Neuronal stem cell (in vitro differentiated cells): ENCODE measurements around the gene HERC6.
"Not testable (repeated sequence)": the region's sequence is repeated elsewhere in the genome, so short reads cannot be mapped to it uniquely, and the experiment has no call there.

Experiments
- DNase-seq: peaks from one replicate; pipeline ENCODE4 v3.0.0-alpha.2; 2013; ENCODE audit warnings: low spot score
- H2AFZ ChIP-seq: one replicate; pipeline ENCODE4 v1.6.1; 2013; ENCODE audit warnings: mild to moderate bottlenecking, low read length, inconsistent platforms
- H2AK5ac ChIP-seq: 2 replicates; pipeline ENCODE4 v1.6.1; 2013; ENCODE audit warnings: low read depth, mild to moderate bottlenecking, inconsistent platforms, low read length, moderate library complexity, mixed read lengths
- H2BK120ac ChIP-seq: 2 replicates; pipeline ENCODE4 v1.6.1; 2013; ENCODE audit warnings: low read depth, mild to moderate bottlenecking, inconsistent platforms, low read length, moderate library complexity, mixed read lengths
- H2BK12ac ChIP-seq: one replicate; pipeline ENCODE4 v1.6.1; 2013; ENCODE audit warnings: low read length, inconsistent platforms
- H2BK15ac ChIP-seq: 2 replicates; pipeline ENCODE4 v1.6.1; 2013; ENCODE audit warnings: mild to moderate bottlenecking, low read length, inconsistent platforms, mixed read lengths
- H2BK5ac ChIP-seq: one replicate; pipeline ENCODE4 v1.6.1; 2013; ENCODE audit warnings: inconsistent platforms, mild to moderate bottlenecking, low read length, moderate library complexity
- H3K14ac ChIP-seq: one replicate; pipeline ENCODE4 v1.6.1; 2013; ENCODE audit warnings: low read length, inconsistent platforms
- H3K18ac ChIP-seq: 2 replicates; pipeline ENCODE4 v1.6.1; 2013; ENCODE audit warnings: low read length, inconsistent platforms
- H3K23ac ChIP-seq: 2 replicates; pipeline ENCODE4 v1.6.1; 2013; ENCODE audit warnings: low read depth, mild to moderate bottlenecking, mixed read lengths, low read length, inconsistent platforms; ENCODE audit not compliant: poor library complexity
- H3K27ac ChIP-seq: replicated peaks from 3 replicates; pipeline ENCODE4 v1.5.1; 2013; ENCODE audit warnings: low read length, inconsistent platforms
- H3K27me3 ChIP-seq, 3 experiments: 2 replicates each; pipeline ENCODE4 v1.6.1; 2013; ENCODE audit warnings: low read length in 3 of 3, mild to moderate bottlenecking in 2 of 3, inconsistent platforms in 1 of 3, low read depth in 1 of 3, mixed read lengths in 1 of 3, moderate library complexity in 1 of 3; ENCODE audit not compliant: control insufficient read depth in 3 of 3, insufficient read depth in 3 of 3
- H3K36me3 ChIP-seq, 2 donors: replicated peaks in 1 of 2; 2 replicates each; pipeline ENCODE4 v1.6.1; 2013; ENCODE audit warnings: low read length in 2 of 2; ENCODE audit not compliant: control insufficient read depth in 2 of 2, insufficient read depth in 2 of 2
- H3K4ac ChIP-seq: 2 replicates; pipeline ENCODE4 v1.6.1; 2013; ENCODE audit warnings: inconsistent platforms, mild to moderate bottlenecking, low read length, moderate library complexity
- H3K4me1 ChIP-seq, 2 donors: 1 replicate in 1 of 2; 2 replicates in 1 of 2; pipeline ENCODE4 v1.6.1; 2013; ENCODE audit warnings: low read length in 2 of 2, low read depth in 1 of 2; ENCODE audit not compliant: control insufficient read depth in 2 of 2, insufficient read depth in 1 of 2
- H3K4me2 ChIP-seq: one replicate; pipeline ENCODE4 v1.6.1; 2013; ENCODE audit warnings: mild to moderate bottlenecking, low read length, inconsistent platforms; ENCODE audit not compliant: insufficient read depth, poor library complexity, severe bottlenecking
- H3K4me3 ChIP-seq, 2 donors: 2 replicates each; pipeline ENCODE4 v1.5.1; 2013; ENCODE audit warnings: low read length in 2 of 2, mild to moderate bottlenecking in 2 of 2, inconsistent platforms in 1 of 2, moderate library complexity in 1 of 2
- H3K79me1 ChIP-seq: one replicate; pipeline ENCODE4 v1.6.1; 2013; ENCODE audit warnings: low read depth, mild to moderate bottlenecking, inconsistent platforms, low read length, moderate library complexity
- H3K9ac ChIP-seq: one replicate; pipeline ENCODE4 v1.6.1; 2013; ENCODE audit warnings: mild to moderate bottlenecking, low read depth, low read length, inconsistent platforms; ENCODE audit not compliant: poor library complexity
- H3K9me3 ChIP-seq, 2 donors: replicated peaks in 1 of 2; 2 replicates each; pipeline versions ENCODE3 to v1.6.1; 2013; ENCODE audit warnings: low read length in 2 of 2, mild to moderate bottlenecking in 2 of 2, inconsistent platforms in 1 of 2, low read depth in 1 of 2, mixed read lengths in 1 of 2, moderate library complexity in 1 of 2; ENCODE audit not compliant: control insufficient read depth in 2 of 2, insufficient read depth in 1 of 2
- H4K8ac ChIP-seq: one replicate; pipeline ENCODE4 v1.6.1; 2013; ENCODE audit warnings: low read depth, mild to moderate bottlenecking, inconsistent platforms, low read length, moderate library complexity
- H4K91ac ChIP-seq: one replicate; pipeline ENCODE4 v1.6.1; 2013; ENCODE audit warnings: low read length, low read depth, mild to moderate bottlenecking, inconsistent platforms; ENCODE audit not compliant: poor library complexity
- WGBS, 2 donors: extraction: QIAGEN DNeasy Blood & Tissue Kit; methylation state at CpG; one replicate each; pipeline ENCODE4 v1.1.7; 2013; ENCODE audit warnings: missing lambda C conversion rate in 2 of 2, mixed read lengths in 1 of 2; ENCODE audit not compliant: insufficient read length in 2 of 2, insufficient replicate concordance in 1 of 2; ENCODE audit errors: extremely low coverage in 2 of 2; 5-methylcytosine and 5-hydroxymethylcytosine counted together

Gene HERC6

DNA sequence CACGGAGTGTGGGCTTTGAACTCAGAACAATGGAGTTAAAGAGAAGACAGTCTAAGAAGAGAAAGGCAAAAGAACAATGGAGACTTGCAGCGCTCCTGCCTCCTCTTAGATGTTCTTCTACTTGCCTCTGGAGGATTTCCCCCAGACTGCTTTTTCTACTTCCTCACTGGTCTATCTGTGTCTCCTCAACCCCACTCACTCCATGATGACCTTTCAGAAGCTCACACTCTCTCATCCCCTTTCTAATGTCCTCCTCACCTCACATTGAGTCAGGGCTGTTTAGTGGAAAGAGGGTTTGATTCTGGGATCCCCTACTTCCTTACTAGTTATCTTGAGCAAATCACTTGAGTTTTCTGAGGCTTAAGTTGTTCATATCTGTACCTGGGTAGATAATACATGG, 12.2 kb upstream of the HERC6 start:
- Histone ChIP-seq H4K91ac (no peak overlapping the region), H2BK12ac (no peak overlapping the region), H3K4me2 (no peak overlapping the region), H4K8ac (no peak overlapping the region), H3K36me3 (no peaks in the 10 kb centered on the region), H2AFZ (no peak overlapping the region), H3K9ac (no peak overlapping the region), H3K23ac (no peak overlapping the region), H3K14ac (no peak overlapping the region), H2AK5ac (no peak overlapping the region), H2BK120ac (no peak overlapping the region), H2BK5ac (no peak overlapping the region), H3K27me3 (peaks cover 0 to under 1% (median 0%) of the 10 kb centered on the region in 3 experiments), H3K4ac (no peak overlapping the region), H3K18ac (no peak overlapping the region), H3K27ac (no peak overlapping the region), H3K79me1 (no peaks in the 10 kb centered on the region), H3K4me1 (no peaks in the 10 kb centered on the region), H3K4me3 (no peak overlapping the region), H2BK15ac (no peak overlapping the region), H3K9me3 (no peaks in the 10 kb centered on the region)
- no CpG with 5 or more reads among the region's 2 CpGs for WGBS, 2 donors
- DNase-seq: no peak

GRCh38 chr4:88367826-88368225, 10.8 kb upstream of the HERC6 start:
- no peak overlapping the region for H3K14ac ChIP-seq
- H3K9me3 ChIP-seq: no peaks in the 10 kb centered on the region
- no peaks in the 10 kb centered on the region for H3K36me3 ChIP-seq
- no peak overlapping the region for H3K9ac ChIP-seq
- H3K4me3 ChIP-seq: no peak overlapping the region
- H4K8ac ChIP-seq: no peak overlapping the region
- no peak overlapping the region for H3K4ac ChIP-seq
- no peak overlapping the region for H3K4me2 ChIP-seq
- H2AK5ac ChIP-seq: no peak overlapping the region
- H2BK120ac ChIP-seq: no peak overlapping the region
- H3K27ac ChIP-seq: no peak overlapping the region
- no CpG with 5 or more reads among the region's 5 CpGs for WGBS, 2 donors
- no peaks in the 10 kb centered on the region for H3K79me1 ChIP-seq
- no peak overlapping the region for H3K23ac ChIP-seq
- H2BK12ac ChIP-seq: no peak overlapping the region
- H2AFZ ChIP-seq: no peak overlapping the region
- no peak overlapping the region for H2BK15ac ChIP-seq
- DNase-seq: no peak
- H2BK5ac ChIP-seq: no peak overlapping the region
- H4K91ac ChIP-seq: no peak overlapping the region
- no peak overlapping the region for H3K18ac ChIP-seq
- H3K27me3 ChIP-seq: peaks cover 0 to 5% (median 0%) of the 10 kb centered on the region in 3 experiments
- H3K4me1 ChIP-seq: no peaks in the 10 kb centered on the region

- H2AFZ ChIP-seq, H3K4me1 ChIP-seq, H2BK120ac ChIP-seq, H3K36me3 ChIP-seq, H3K79me1 ChIP-seq, H3K9ac ChIP-seq, H4K8ac ChIP-seq, H3K18ac ChIP-seq, H2AK5ac ChIP-seq, H3K14ac ChIP-seq, H2BK12ac ChIP-seq, H4K91ac ChIP-seq, H3K4me2 ChIP-seq, H3K23ac ChIP-seq, H3K27me3 ChIP-seq, H3K4me3 ChIP-seq, H2BK5ac ChIP-seq, H3K4ac ChIP-seq, H3K27ac ChIP-seq, H3K9me3 ChIP-seq, H2BK15ac ChIP-seq: not testable (repeated sequence)
- no CpG with 5 or more reads among the region's 7 CpGs for WGBS, 2 donors
- peak; percentile 14 for DNase-seq
These were observed 9.4 kb upstream of the HERC6 start for GRCh38 chr4:88369180-88369812.

DNA sequence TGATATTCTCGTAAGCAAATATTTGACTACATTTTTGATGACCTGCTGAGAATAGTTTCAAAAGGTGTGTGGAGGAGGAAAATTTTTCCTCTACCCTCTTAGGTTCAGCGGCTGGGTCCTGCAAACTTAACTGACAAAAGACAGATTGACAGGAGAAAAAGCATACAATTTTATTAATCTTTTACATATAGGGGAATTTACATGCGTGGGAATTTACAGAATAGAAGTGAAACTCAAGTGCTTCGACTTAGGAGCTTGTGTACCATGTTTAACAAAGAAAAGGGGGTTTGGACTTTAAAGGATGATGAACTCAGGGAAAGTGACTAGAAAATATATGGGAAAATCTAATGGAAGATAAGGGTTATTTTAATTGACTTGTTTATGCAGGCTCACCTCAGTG, 2.5 kb downstream of the HERC6 start:
- no peak overlapping the region for H2BK120ac ChIP-seq
- H3K4me2 ChIP-seq: no peak overlapping the region
- H3K36me3 ChIP-seq: no peaks in the 10 kb centered on the region
- no peak overlapping the region for H3K4me3 ChIP-seq
- no CpG with 5 or more reads among the region's 4 CpGs for WGBS, 2 donors
- no peak overlapping the region for H4K91ac ChIP-seq
- H3K4me1 ChIP-seq: no peaks in the 10 kb centered on the region
- no peak overlapping the region for H3K27ac ChIP-seq
- no peak overlapping the region for H3K23ac ChIP-seq
- H3K4ac ChIP-seq: no peak overlapping the region
- no peak overlapping the region for H3K18ac ChIP-seq
- H2AK5ac ChIP-seq: no peak overlapping the region
- no peak overlapping the region for H2AFZ ChIP-seq
- H2BK12ac ChIP-seq: no peak overlapping the region
- H3K9me3 ChIP-seq: no peaks in the 10 kb centered on the region
- no peaks in the 10 kb centered on the region for H3K79me1 ChIP-seq
- H3K9ac ChIP-seq: no peak overlapping the region
- no peak overlapping the region for H2BK15ac ChIP-seq
- peaks cover 0 to 26% (median 11%) of the 10 kb centered on the region in 3 experiments for H3K27me3 ChIP-seq
- no peak overlapping the region for H2BK5ac ChIP-seq
- H3K14ac ChIP-seq: no peak overlapping the region
- no peak overlapping the region for H4K8ac ChIP-seq
- no peak for DNase-seq
